H1 (cell line): Measurements from ENCODE around the gene LRRC27. TPM values are rescaled to one million over a fixed set of nuclear protein-coding genes. Genes with fewer than 3 reads are reported as not detected.
A peak's percentile ranks its signal among the peaks of the same experiment; 100 is the strongest.

Experiments
- CTCF ChIA-PET: fragments of 300-600 bp; sonication (Branson Sonifier 250); formaldehyde crosslinking; loops from one replicate; lab custom pipeline; 2021; ENCODE audit not compliant: partially characterized antibody; lab: Charles Lee
- POLR2A ChIA-PET: fragments of 300-600 bp; sonication (Branson Sonifier 250); formaldehyde crosslinking; loops from one replicate; lab custom pipeline; 2021; ENCODE audit warnings: inconsistent platforms; ENCODE audit not compliant: partially characterized antibody; lab: Charles Lee
- DNase-seq, 2 experiments: peaks; one replicate each; pipeline versions ENCODE4 v3.0.0 to v3.0.0-alpha.2; 2010 to 2022; ENCODE audit warnings: low spot score in 2 of 2, low read depth in 1 of 2, mixed read lengths in 1 of 2
- FAIRE-seq: peaks from 2 replicates; lab custom pipeline; 2011; peaks lifted over from hg19 to GRCh38; lab: Jason Lieb, UNC
- H2AFZ ChIP-seq: 2 replicates; pipeline ENCODE4 v1.8.1; 2012; ENCODE audit warnings: low read length, inconsistent platforms
- H2AK5ac ChIP-seq: 2 replicates; pipeline ENCODE4 v1.6.1; 2013; ENCODE audit warnings: low read depth, low read length
- H2BK120ac ChIP-seq: replicated peaks from 2 replicates; pipeline ENCODE3; 2013; ENCODE audit warnings: low read depth, low read length, inconsistent platforms
- H2BK12ac ChIP-seq: 2 replicates; pipeline ENCODE4 v1.6.1; 2013; ENCODE audit warnings: low read depth, low read length
- H2BK15ac ChIP-seq: 2 replicates; pipeline ENCODE4 v1.6.1; 2013; ENCODE audit warnings: low read length
- H2BK20ac ChIP-seq: 2 replicates; pipeline ENCODE4 v1.6.1; 2013; ENCODE audit warnings: low read length
- H2BK5ac ChIP-seq: 2 replicates; pipeline ENCODE4 v1.6.1; 2013; ENCODE audit warnings: low read depth, low read length
- H3K14ac ChIP-seq: 2 replicates; pipeline ENCODE4 v1.6.1; 2013; ENCODE audit warnings: inconsistent platforms; ENCODE audit not compliant: insufficient read length
- H3K18ac ChIP-seq: 2 replicates; pipeline ENCODE4 v1.6.1; 2013; ENCODE audit warnings: low read length; ENCODE audit errors: extremely low read depth
- H3K23ac ChIP-seq: 2 replicates; pipeline ENCODE4 v1.6.1; 2013; ENCODE audit warnings: inconsistent platforms; ENCODE audit not compliant: insufficient read length
- H3K23me2 ChIP-seq: 2 replicates; pipeline ENCODE4 v1.6.1; 2013; ENCODE audit warnings: low read depth, low read length
- H3K27ac ChIP-seq: 2 replicates; pipeline ENCODE4 v1.6.1; 2011; ENCODE audit warnings: low read depth, low read length, inconsistent platforms
- H3K27me3 ChIP-seq, 4 experiments: replicated peaks in 1 of 4; 1 replicate in 1 of 4; 2 replicates in 3 of 4; pipeline versions ENCODE4 v1.6.1 to v1.8.1; 2011 to 2013; ENCODE audit warnings: low read length in 3 of 4, mild to moderate bottlenecking in 3 of 4, inconsistent platforms in 2 of 4, mixed read lengths in 2 of 4, moderate library complexity in 1 of 4; ENCODE audit not compliant: control insufficient read depth in 3 of 4, insufficient read depth in 3 of 4; ENCODE audit errors: extremely low read depth in 1 of 4
- H3K36me3 ChIP-seq, 4 experiments: 2 replicates each; pipeline versions ENCODE4 v1.6.1 to v1.8.1; 2011 to 2013; ENCODE audit warnings: mild to moderate bottlenecking in 4 of 4, low read length in 3 of 4, moderate library complexity in 2 of 4, control low read depth in 1 of 4, inconsistent platforms in 1 of 4; ENCODE audit not compliant: insufficient read depth in 4 of 4, control insufficient read depth in 2 of 4
- H3K4ac ChIP-seq: replicated peaks from 2 replicates; pipeline ENCODE3; 2013; ENCODE audit warnings: low read length, low read depth, mixed read lengths, inconsistent platforms; ENCODE audit not compliant: insufficient read length
- H3K4me1 ChIP-seq, 4 experiments: replicated peaks in 1 of 4; 1 replicate in 1 of 4; 2 replicates in 3 of 4; pipeline versions ENCODE4 v1.6.1 to v1.8.1; 2011 to 2013; ENCODE audit warnings: low read length in 3 of 4, inconsistent platforms in 2 of 4, mixed read lengths in 1 of 4; ENCODE audit not compliant: insufficient read depth in 4 of 4, control insufficient read depth in 3 of 4
- H3K4me2 ChIP-seq, 2 experiments: 2 replicates each; pipeline versions ENCODE4 v1.6.1 to v1.8.1; 2011 to 2013; ENCODE audit warnings: low read depth in 2 of 2, low read length in 2 of 2, control low read depth in 1 of 2, inconsistent platforms in 1 of 2, mild to moderate bottlenecking in 1 of 2; ENCODE audit not compliant: insufficient read depth in 1 of 2
- H3K4me3 ChIP-seq, 4 experiments: fragments of 200-600, 300-600 bp in 1 of 4; sonication (generic), shearing (Covaris generic), sonication (Bioruptor Twin) in 1 of 4; 2 replicates each; pipeline versions ENCODE4 v1.5.1 to v1.8.1; 2011 to 2016; ENCODE audit warnings: low read length in 4 of 4, low read depth in 3 of 4, control low read depth in 2 of 4, inconsistent platforms in 2 of 4, mild to moderate bottlenecking in 2 of 4, mixed read lengths in 1 of 4, moderate library complexity in 1 of 4; ENCODE audit not compliant: insufficient read depth in 2 of 4; ENCODE audit errors: extremely low read depth in 1 of 4
- H3K56ac ChIP-seq: replicated peaks from 2 replicates; pipeline ENCODE3; 2013; ENCODE audit warnings: low read depth, mild to moderate bottlenecking, mixed read lengths, low read length, inconsistent platforms; ENCODE audit not compliant: insufficient read length
- H3K79me1 ChIP-seq: 2 replicates; pipeline ENCODE4 v1.6.1; 2013; ENCODE audit warnings: low read depth, low read length, control low read depth
- H3K79me2 ChIP-seq, 2 experiments: 2 replicates each; pipeline versions ENCODE4 v1.6.1 to v1.8.1; 2012 to 2013; ENCODE audit warnings: low read length in 2 of 2, mild to moderate bottlenecking in 2 of 2, inconsistent platforms in 1 of 2; ENCODE audit not compliant: insufficient read depth in 2 of 2, control insufficient read depth in 1 of 2
- H3K9ac ChIP-seq, 4 experiments: replicated peaks in 1 of 4; 1 replicate in 1 of 4; 2 replicates in 3 of 4; pipeline versions ENCODE4 v1.6.1 to v1.8.1; 2011 to 2013; ENCODE audit warnings: low read depth in 3 of 4, low read length in 3 of 4, control low read depth in 2 of 4, mild to moderate bottlenecking in 2 of 4, moderate library complexity in 2 of 4, inconsistent platforms in 1 of 4; ENCODE audit errors: extremely low read depth in 1 of 4
- H3K9me3 ChIP-seq, 2 experiments: 2 replicates each; pipeline versions ENCODE4 v1.6.1 to v1.8.1; 2012 to 2013; ENCODE audit warnings: mild to moderate bottlenecking in 2 of 2, moderate library complexity in 2 of 2, control low read depth in 1 of 2, inconsistent platforms in 1 of 2, low read depth in 1 of 2, low read length in 1 of 2, mixed read lengths in 1 of 2; ENCODE audit not compliant: insufficient read depth in 2 of 2
- H4K20me1 ChIP-seq, 2 experiments: replicated peaks in 1 of 2; 2 replicates each; pipeline versions ENCODE3 to v1.8.1; 2011 to 2013; ENCODE audit warnings: inconsistent platforms in 2 of 2, low read length in 2 of 2, mild to moderate bottlenecking in 1 of 2; ENCODE audit not compliant: insufficient read depth in 2 of 2, control insufficient read depth in 1 of 2
- H4K5ac ChIP-seq: 2 replicates; pipeline ENCODE4 v1.6.1; 2013; ENCODE audit warnings: low read length, low read depth, mixed read lengths, inconsistent platforms; ENCODE audit not compliant: insufficient read length
- H4K8ac ChIP-seq: 2 replicates; pipeline ENCODE4 v1.8.0; 2013; ENCODE audit warnings: mild to moderate bottlenecking, moderate library complexity, low read length, inconsistent platforms; ENCODE audit not compliant: insufficient read depth; ENCODE audit errors: extremely low read depth
- H4K91ac ChIP-seq: replicated peaks from 2 replicates; pipeline ENCODE3; 2013; ENCODE audit warnings: low read length, mixed read lengths, inconsistent platforms; ENCODE audit not compliant: insufficient read length
- CEBPB ChIP-seq: IDR thresholded peaks from 2 replicates; pipeline ENCODE4 v1.6.1; 2012; ENCODE audit warnings: low read depth, low read length
- CHD1 ChIP-seq: IDR thresholded peaks from 2 replicates; pipeline ENCODE4 v1.6.1; 2012; ENCODE audit warnings: low read depth, low read length, improper control_type of control experiment
- EP300 ChIP-seq, 2 experiments: IDR thresholded peaks; 1 replicate in 1 of 2; 2 replicates in 1 of 2; pipeline ENCODE4 v1.6.1; 2011 to 2012; ENCODE audit warnings: low read depth in 2 of 2, low read length in 2 of 2, mild to moderate bottlenecking in 2 of 2, borderline replicate concordance in 1 of 2, inconsistent platforms in 1 of 2, moderate library complexity in 1 of 2
- GABPA ChIP-seq: IDR thresholded peaks from 2 replicates; pipeline ENCODE4 v1.6.1; 2011; ENCODE audit warnings: mild to moderate bottlenecking, low read length, moderate library complexity, borderline replicate concordance; ENCODE audit not compliant: insufficient read depth
- RAD21 ChIP-seq, 2 experiments: IDR thresholded peaks in 1 of 2; conservative IDR thresholded peaks in 1 of 2; 2 replicates each; pipeline ENCODE4 v1.6.1; 2011; ENCODE audit warnings: low read depth in 2 of 2, low read length in 2 of 2, improper control_type of control experiment in 1 of 2, inconsistent platforms in 1 of 2, mild to moderate bottlenecking in 1 of 2, moderate library complexity in 1 of 2
- SUZ12 ChIP-seq: fragments of 200-600 bp; sonication (generic); IDR thresholded peaks from 2 replicates; pipeline ENCODE4 v1.6.1; 2012; ENCODE audit warnings: mild to moderate bottlenecking, inconsistent platforms, low read length, moderate library complexity, mixed read lengths
- WGBS, 2 experiments: shearing (Covaris generic) in 1 of 2; methylation state at CpG; one replicate each; pipeline versions ENCODE4 v1.1.6 to v1.1.7; 2013 to 2015; ENCODE audit warnings: low lambda C conversion rate in 2 of 2, mixed read lengths in 2 of 2, inconsistent platforms in 1 of 2, low coverage in 1 of 2, missing lambda C conversion rate in 1 of 2; ENCODE audit not compliant: insufficient replicate concordance in 2 of 2, insufficient coverage in 1 of 2, insufficient read length in 1 of 2; ENCODE audit errors: extremely low coverage in 1 of 2, missing lambda C conversion rate in 1 of 2; 5-methylcytosine and 5-hydroxymethylcytosine counted together
- polyA plus RNA-seq, 7 experiments: library from polyadenylated mRNA; depleted of rRNA in 3 of 7; stranded (reverse) in 5 of 7; unstranded in 2 of 7; fragments of >200 nt in 5 of 7; fragments of 200-250 nt in 2 of 7; gene quantifications; 1 replicate in 5 of 7; 2 replicates in 1 of 7; 4 replicates in 1 of 7; pipeline versions ENCODE4 v1.2.1 to v1.2.3, GENCODE V29; 2011 to 2013; ENCODE audit warnings: missing spikeins in 2 of 7, mixed read lengths in 2 of 7
- total RNA-seq: library from RNA; stranded (reverse); fragmentation: NEBNext Ultra II Directional; extraction: Animal tissue kit (Norgen Biotek cat#: 25700); gene quantifications from 2 replicates; pipeline ENCODE4 v1.2.1, GENCODE V29; 2021

The LRRC27 gene
- total and polyA plus RNA-seq, 2 of the 8 experiments (the other 6 are each of a cell fraction or from before 2014, with no cell fraction given) = 1.2 to 3.8 TPM

- Histone ChIP-seq H3K23me2 (peaks cover 3% of the 10 kb centered on the region; the same call in 1 of the 2 replicates), H2BK12ac (peak overlapping the region; percentile 84; the same call in 1 of the 2 replicates), H3K4ac (no peak overlapping the region), H3K9me3 (no peaks in the 10 kb centered on the region), H3K14ac (no peak overlapping the region), H3K4me2 (no peak overlapping the region), H2BK5ac (peak overlapping the region; percentile 97), H3K79me1 (peaks cover 6% of the 10 kb centered on the region), H3K4me1 (peaks cover 3 to 51% (median 41%) of the 10 kb centered on the region in 4 experiments), H4K5ac (no peak overlapping the region), H2AK5ac (peak overlapping the region; percentile 71; the same call in 1 of the 2 replicates), H3K9ac (no peak overlapping the region), H3K56ac (peak overlapping the region; percentile 73), H2BK15ac (peak overlapping the region; percentile 72; the same call in 1 of the 2 replicates), H2BK120ac (no peak overlapping the region), H4K91ac (peak overlapping the region; percentile 81)
- TF ChIP-seq CHD1 (no peak), GABPA (0 out of 2 replicates have a peak, but pooled peaks have one; percentile 11), SUZ12 (no peak), EP300 (IDR thresholded peaks at IDR 0.05; ENCODE audit: borderline replicate concordance in 1 of 2, low read depth in 2 of 2, low read length in 2 of 2) (no peak), RAD21 (IDR thresholded peaks at IDR 0.05 in 1 of 2, conservative IDR thresholded peaks at IDR 0.05 in 1 of 2; ENCODE audit: low read depth in 2 of 2, low read length in 2 of 2) (no peak), CEBPB (no peak)
- TF ChIP-seq, all 59 proteins: peak for 1
- Histone ChIP-seq H3K79me2 (peaks cover 0 to under 1% of the 10 kb centered on the region in 2 experiments; a peak in 1 of 4 replicates), H3K36me3 (peaks cover 0 to 6% (median 2%) of the 10 kb centered on the region in 4 experiments; a peak in 3 of 8 replicates), H3K27ac (no peak overlapping the region), H3K4me3 (no peak overlapping the region), H2BK20ac (0 out of 2 replicates have a peak overlapping the region, but pooled peaks have one; percentile 61), H3K27me3 (0 out of 7 replicates have a peak, but pooled peaks cover 0 to under 1% (median 0%) of the 10 kb centered on the region in 4 experiments), H2AFZ (no peak overlapping the region), H4K8ac (peak overlapping the region; percentile 60; the same call in 1 of the 2 replicates), H3K18ac (peak overlapping the region; percentile 6), H4K20me1 (peaks cover 0 to 4% of the 10 kb centered on the region in 2 experiments), H3K23ac (no peak overlapping the region)
- DNase-seq (no peak), FAIRE-seq (no peak)
- POLR2A ChIA-PET = interaction anchor here (1.1 to 5.6 kb wide), 8 partner anchors 8 to 37 kb away, joined by 3 to 71 read pairs (median 6); no protein-coding TSS in a partner anchor
- CTCF ChIA-PET = interaction anchor here (0.6 to 3.2 kb wide), 13 partner anchors 9 to 71 kb away, joined by 3 to 11 read pairs (median 4); no protein-coding TSS in a partner anchor
- WGBS, 2 experiments = 86% methylated on average over 11 of the region's 28 CpGs; no CpG with 5 or more reads in 1 of the 2 experiments
Measured at GRCh38 chr10:132410056-132410778, 78.2 kb downstream of the LRRC27 start.
